GM12875 (cell line): Measurements from ENCODE around the gene BAHD1.

ENCODE experiments used
- H3K4me3 ChIP-seq: one replicate; pipeline ENCODE4 v1.5.1; 2011; ENCODE audit warnings: low read depth, low read length, control low read depth
- CTCF ChIP-seq: IDR thresholded peaks from 2 replicates; pipeline ENCODE4 v1.5.1; 2011; ENCODE audit warnings: low read depth, mild to moderate bottlenecking, control low read depth, inconsistent platforms, low read length, moderate library complexity, borderline replicate concordance; ENCODE audit not compliant: insufficient read depth

BAHD1 gene

GRCh38 chr15:40407330-40407990, 33.3 kb upstream of the BAHD1 start:
- peak overlapping the region; percentile 12 for H3K4me3 ChIP-seq
- no peak for TF ChIP-seq CTCF

DNA sequence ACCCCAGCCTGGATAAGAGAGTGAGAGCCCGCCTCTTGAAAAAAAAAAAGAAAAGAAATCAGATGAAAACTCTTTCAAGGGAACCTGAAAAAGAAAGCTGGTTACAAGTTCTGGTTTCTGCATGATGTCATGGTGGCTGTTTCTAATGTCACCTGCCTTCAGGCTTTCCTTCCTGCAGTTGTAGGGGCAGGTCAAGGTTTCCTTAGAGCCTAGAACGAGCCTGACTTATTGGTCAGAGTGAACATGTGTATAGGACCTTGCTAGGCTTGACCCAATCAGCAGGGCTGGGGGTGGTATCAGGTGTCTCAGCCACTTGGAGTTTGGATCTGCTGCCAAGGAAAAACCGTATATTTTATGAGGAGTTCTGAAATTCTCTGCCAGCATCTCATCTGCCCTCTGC, 31.4 kb upstream of the BAHD1 start:
- no peak for TF ChIP-seq CTCF

GRCh38 chr15:40410476-40410875, 30.3 kb upstream of the BAHD1 start:
- TF ChIP-seq CTCF, result no peak
- H3K4me3 ChIP-seq, result no peak overlapping the region

More for the DNA sequence above, 31.4 kb upstream of the BAHD1 start:
- H3K4me3 ChIP-seq, result no peak overlapping the region

- TF ChIP-seq CTCF, result no peak
Measured at GRCh38 chr15:40412095-40412759, 28.5 kb upstream of the BAHD1 start.

GRCh38 chr15:40413036-40413435, 27.7 kb upstream of the BAHD1 start:
- H3K4me3 ChIP-seq, result no peak overlapping the region
- TF ChIP-seq CTCF, result no peak

More at GRCh38 chr15:40412095-40412759, 28.5 kb upstream of the BAHD1 start:
- no peak overlapping the region for H3K4me3 ChIP-seq

GRCh38 chr15:40414816-40415215, 25.9 kb upstream of the BAHD1 start:
- no peak for TF ChIP-seq CTCF
- no peak overlapping the region for H3K4me3 ChIP-seq

GRCh38 chr15:40415226-40415625, 25.5 kb upstream of the BAHD1 start:
- no peak overlapping the region for H3K4me3 ChIP-seq
- no peak for TF ChIP-seq CTCF
